ENCODE measurements around the gene TRH. TPM values are rescaled to one million over a fixed set of nuclear protein-coding genes. Genes with fewer than 3 reads are reported as not detected.
A peak's percentile ranks its signal among the peaks of the same experiment; 100 is the strongest.

TRH gene
- total RNA-seq, 1 donor, result not detected

- no peak for TF ChIP-seq CTCF (IDR thresholded peaks at IDR 0.05; ENCODE audit: insufficient read depth, low read depth, low read length)
- DNase-seq (ENCODE audit: low read depth), result no peak
- H3K4me3 ChIP-seq (ENCODE audit: low read depth, low read length), result no peak overlapping the region
Measured at GRCh38 chr3:129937717-129938116, 36.8 kb upstream of the TRH start.

GRCh38 chr3:129938140-129938930 is 36.2 kb upstream of the TRH start:
- no peak overlapping the region for H3K4me3 ChIP-seq (ENCODE audit: low read depth, low read length)
- DNase-seq (ENCODE audit: low read depth), result no peak
- no peak for TF ChIP-seq CTCF (IDR thresholded peaks at IDR 0.05; ENCODE audit: insufficient read depth, low read depth, low read length)

- no peak for DNase-seq (ENCODE audit: low read depth)
- H3K4me3 ChIP-seq (ENCODE audit: low read depth, low read length), result no peak overlapping the region
- TF ChIP-seq CTCF (IDR thresholded peaks at IDR 0.05; ENCODE audit: insufficient read depth, low read depth, low read length), result no peak
Measured at GRCh38 chr3:129940086-129940485, 34.4 kb upstream of the TRH start.

GRCh38 chr3:129942296-129942695 is 32.2 kb upstream of the TRH start:
- H3K4me3 ChIP-seq (ENCODE audit: low read depth, low read length), result no peak overlapping the region
- peak; percentile 62 for DNase-seq (ENCODE audit: low read depth)
- peak; percentile 79 for TF ChIP-seq CTCF (IDR thresholded peaks at IDR 0.05; ENCODE audit: insufficient read depth, low read depth, low read length)

- no peak for DNase-seq (ENCODE audit: low read depth)
- TF ChIP-seq CTCF (IDR thresholded peaks at IDR 0.05; ENCODE audit: insufficient read depth, low read depth, low read length), result no peak
Measured at GRCh38 chr3:129943020-129943419, 31.5 kb upstream of the TRH start.

GRCh38 chr3:129944709-129945108 is 29.8 kb upstream of the TRH start:
- DNase-seq (ENCODE audit: low read depth), result no peak
- no peak overlapping the region for H3K4me3 ChIP-seq (ENCODE audit: low read depth, low read length)
- TF ChIP-seq CTCF (IDR thresholded peaks at IDR 0.05; ENCODE audit: insufficient read depth, low read depth, low read length), result no peak

More at GRCh38 chr3:129943020-129943419, 31.5 kb upstream of the TRH start:
- H3K4me3 ChIP-seq (ENCODE audit: low read depth, low read length), result no peak overlapping the region
